ENCODE measurements around the gene KIF20B.
"Not testable (repeated sequence)": the region's sequence is repeated elsewhere in the genome, so short reads cannot be mapped to it uniquely, and the experiment has no call there.

KIF20B gene

DNA sequence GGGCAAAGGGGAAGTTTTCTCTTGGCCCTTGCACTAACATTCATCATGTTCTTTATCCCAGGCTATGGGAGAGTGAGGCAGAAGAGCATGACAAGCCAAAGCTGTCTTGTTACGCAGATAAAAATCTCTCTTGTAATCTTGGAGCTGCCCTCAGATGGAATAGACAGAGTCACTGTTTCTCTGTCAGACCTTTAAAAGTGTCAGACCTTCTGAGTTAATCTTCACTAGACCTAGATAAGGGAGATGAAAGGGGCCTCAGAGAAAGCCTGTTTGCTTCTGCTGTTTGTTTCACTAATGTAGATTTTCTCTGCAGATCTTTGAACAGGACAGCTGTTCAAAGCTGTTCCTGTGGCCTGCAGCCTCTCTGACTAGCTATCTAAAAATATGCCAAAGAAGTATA, 112.9 kb downstream of the KIF20B start:
- no peaks in the 10 kb centered on the region for H3K36me3 Mint-ChIP-seq (ENCODE audit: low read depth)
- H3K4me3 Mint-ChIP-seq: no peak overlapping the region
- H3K27me3 Mint-ChIP-seq: peaks cover 30% of the 10 kb centered on the region
- H3K27ac Mint-ChIP-seq: no peak overlapping the region
- H3K4me1 Mint-ChIP-seq (ENCODE audit: low read depth): no peaks in the 10 kb centered on the region
- peaks cover 2% of the 10 kb centered on the region for H3K9me3 Mint-ChIP-seq
- DNase-seq: no peak

- Mint-ChIP-seq H3K4me3 (no peak overlapping the region), H3K27ac (no peak overlapping the region), H3K27me3 (peaks cover 30% of the 10 kb centered on the region), H3K4me1 (ENCODE audit: low read depth) (no peaks in the 10 kb centered on the region), H3K9me3 (peaks cover 2% of the 10 kb centered on the region), H3K36me3 (ENCODE audit: low read depth) (no peaks in the 10 kb centered on the region)
- no peak for DNase-seq
These were observed 113.9 kb downstream of the KIF20B start for GRCh38 chr10:89815049-89815853.

DNA sequence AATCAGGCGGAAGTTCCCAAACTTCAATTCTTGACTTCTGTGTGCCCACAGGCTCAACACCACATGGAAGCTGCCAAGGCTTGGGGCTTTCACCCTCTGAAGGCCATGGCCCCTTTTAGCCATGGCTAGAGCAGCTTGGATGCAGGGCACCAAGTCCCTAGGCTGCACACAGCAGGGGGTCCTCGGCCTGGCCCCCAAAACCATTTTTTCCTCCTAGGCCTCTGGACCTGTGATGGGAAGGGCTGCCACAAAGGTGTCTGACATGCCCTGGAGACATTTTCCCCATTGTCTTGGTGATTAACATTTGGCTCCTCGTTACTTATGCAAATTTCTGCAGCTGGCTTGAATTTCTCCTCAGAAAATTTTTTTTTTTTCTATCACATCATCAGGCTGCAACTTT, 117.6 kb downstream of the KIF20B start:
- H3K27me3 Mint-ChIP-seq: peaks cover 34% of the 10 kb centered on the region
- H3K36me3 Mint-ChIP-seq (ENCODE audit: low read depth); H3K4me3 Mint-ChIP-seq; H3K9me3 Mint-ChIP-seq; H3K27ac Mint-ChIP-seq; H3K4me1 Mint-ChIP-seq (ENCODE audit: low read depth); DNase-seq: not testable (repeated sequence)
